Nucleus accumbens (tissue), 56 donors: ENCODE data around the gene CA5A.
A peak's percentile ranks its signal among the peaks of the same experiment; 100 is the strongest.
"Not testable (repeated sequence)": the region's sequence is repeated elsewhere in the genome, so short reads cannot be mapped to it uniquely, and the experiment has no call there.

ENCODE experiments used
- DNase-seq, 56 donors: peaks; one replicate each; lab custom pipeline; 2025; lab: John Stamatoyannopoulos, UW

The CA5A gene

GRCh38 chr16:87926246-87927194 lies 9.8 kb downstream of the CA5A start:
- peak in 11 of 56 donors; percentile 2 to 62 (median 25) for DNase-seq

DNA sequence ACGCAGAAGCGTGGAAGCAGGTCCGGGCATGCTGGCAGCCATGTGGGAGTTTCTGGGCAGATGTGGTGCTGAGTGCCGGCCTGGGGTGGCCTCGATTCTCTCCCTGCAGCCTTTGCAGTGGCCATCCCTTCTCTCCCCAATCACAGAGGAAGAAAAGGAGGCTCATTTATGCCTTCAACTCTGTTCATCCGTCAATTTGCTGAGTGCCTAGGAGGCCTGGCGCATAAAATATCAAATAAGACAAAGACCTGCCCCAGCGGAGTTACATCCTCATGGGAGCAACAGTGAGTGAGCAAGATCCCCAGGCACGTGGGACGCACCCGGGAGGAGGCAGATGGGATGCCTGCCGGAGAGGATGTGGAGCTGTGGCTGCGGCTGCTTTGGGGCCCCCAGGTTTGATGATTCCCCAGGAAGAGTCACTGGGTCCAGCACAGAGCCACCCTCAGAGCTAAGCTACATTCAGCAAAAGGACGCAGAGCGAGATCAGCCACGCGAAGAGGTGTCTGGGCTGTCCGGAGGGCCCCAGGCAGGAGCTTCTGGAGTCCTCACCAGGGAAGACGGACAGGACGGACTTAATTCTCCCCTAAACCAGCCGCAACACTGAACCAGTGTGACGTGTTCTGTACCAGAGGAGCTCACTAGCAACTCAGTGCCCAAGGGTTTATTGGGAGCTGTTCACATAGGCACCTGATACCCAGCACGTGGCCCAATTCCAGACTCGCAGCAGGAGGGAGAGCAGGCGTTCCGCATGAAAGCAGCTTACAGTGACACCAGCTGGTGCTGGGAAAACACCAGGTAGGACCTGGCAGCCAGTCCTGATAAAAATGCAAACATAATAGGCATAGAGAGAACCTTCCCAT lies 11.3 kb downstream of the CA5A start:
- DNase-seq, result peak in 5 of 56 donors; percentile 9 to 25 (median 21)

- no peak for DNase-seq
Measured at GRCh38 chr16:87924041-87924810, 12.1 kb downstream of the CA5A start.

GRCh38 chr16:87922250-87922871 lies 14.0 kb downstream of the CA5A start:
- no peak for DNase-seq

DNA sequence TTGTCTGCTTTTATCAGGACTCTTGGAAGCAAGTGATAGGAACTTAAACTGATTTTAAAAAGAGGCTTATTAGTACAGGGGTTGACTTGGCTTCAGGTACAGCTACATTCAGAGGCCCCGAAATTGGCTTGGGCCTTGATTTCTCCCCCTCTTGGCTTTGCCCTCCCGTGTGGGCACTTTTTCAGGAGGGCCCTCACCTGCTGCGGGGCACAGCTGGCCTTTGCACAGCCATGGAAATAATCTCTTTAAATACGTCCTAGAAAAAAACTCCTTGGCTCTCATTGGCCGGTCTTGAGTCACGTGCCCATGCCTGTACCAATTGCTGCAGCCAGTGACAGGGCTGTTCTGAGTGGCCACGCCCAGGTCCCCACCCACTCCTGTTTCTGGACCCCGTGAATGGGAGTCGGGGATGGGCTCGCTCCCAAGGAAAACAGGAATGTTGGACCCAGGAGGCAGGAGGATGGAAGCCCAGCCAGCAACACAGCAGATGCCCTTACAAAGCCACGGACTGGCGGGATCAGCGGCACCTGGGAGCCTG lies 15.0 kb downstream of the CA5A start:
- DNase-seq, result no peak

DNA sequence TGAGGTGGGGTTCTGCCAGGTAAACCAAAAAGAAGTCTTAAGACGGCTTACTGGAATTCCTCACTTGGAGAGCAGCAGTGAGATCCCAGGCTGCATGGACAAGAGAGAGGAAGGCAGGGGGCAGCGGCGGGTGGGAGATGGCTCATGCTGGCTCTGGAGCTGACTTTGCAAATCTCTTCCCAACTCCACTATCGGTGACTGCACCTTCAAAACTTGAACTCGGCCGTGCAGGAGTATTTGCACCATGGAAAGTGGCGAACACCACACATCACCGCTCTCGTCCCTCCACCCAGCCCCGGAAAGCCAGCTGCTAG lies 16.7 kb downstream of the CA5A start:
- no peak for DNase-seq

DNA sequence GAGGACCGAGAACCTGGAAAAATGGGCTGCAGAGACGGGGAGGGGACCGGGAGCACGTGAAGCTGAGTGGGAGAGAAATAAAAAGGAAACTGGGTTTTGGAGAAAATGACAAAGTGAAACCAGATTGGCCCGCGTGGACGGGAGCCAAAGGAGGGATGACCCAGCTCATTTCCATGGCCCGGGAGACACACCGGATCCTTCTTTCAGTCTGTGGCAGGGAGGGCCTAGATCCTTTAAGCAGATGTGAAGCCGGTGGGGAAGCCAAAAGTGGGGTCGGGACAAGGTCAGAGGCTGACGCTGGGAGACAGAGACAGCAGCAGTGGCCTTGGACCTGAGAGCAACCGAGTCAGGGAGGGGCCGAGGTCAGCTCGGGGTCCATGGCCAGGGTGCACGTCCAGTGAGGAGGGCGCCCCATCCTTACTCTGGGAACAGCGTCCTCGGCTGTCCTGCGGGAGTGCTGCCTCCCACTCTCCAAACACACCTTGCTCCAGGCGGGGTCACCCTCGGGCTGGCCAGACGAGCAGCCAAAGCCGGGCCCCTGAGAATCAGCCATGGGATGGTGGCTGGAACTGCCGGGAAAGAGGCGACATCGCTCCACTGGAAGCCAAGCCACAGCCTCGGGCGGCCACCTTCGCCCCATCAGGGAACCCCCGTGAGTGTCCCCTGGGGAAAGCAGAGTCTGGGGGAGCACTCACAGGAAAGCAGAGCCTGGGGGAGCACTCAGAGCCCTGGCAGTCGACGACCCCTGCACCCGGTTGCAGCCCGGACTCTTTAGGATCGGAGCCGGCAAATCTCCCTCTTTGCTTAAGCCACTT lies 17.3 kb downstream of the CA5A start:
- DNase-seq, result peak in 1 of 56 donors; percentile 6

- peak in 22 of 56 donors; percentile 8 to 57 (median 31) for DNase-seq
Measured at GRCh38 chr16:87918338-87918737, 18.0 kb downstream of the CA5A start.

DNA sequence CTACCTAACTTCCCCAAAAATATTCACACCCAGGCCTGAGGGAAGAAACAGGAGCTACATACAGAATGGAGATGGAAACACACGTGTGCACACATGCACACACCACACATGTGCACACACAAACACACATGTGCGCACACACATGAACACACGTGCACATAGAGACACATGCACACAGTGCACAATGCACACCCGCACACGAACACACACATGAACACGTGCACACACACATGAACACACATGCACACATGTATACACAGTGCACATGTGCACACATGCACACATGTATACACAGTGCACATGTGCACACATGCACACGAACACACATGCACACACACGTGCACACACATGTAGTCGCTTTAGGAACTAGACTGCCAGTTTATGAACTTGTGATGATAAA lies 18.8 kb downstream of the CA5A start:
- DNase-seq, result no peak

GRCh38 chr16:87914812-87915211 lies 21.5 kb downstream of the CA5A start:
- DNase-seq, result no peak

DNA sequence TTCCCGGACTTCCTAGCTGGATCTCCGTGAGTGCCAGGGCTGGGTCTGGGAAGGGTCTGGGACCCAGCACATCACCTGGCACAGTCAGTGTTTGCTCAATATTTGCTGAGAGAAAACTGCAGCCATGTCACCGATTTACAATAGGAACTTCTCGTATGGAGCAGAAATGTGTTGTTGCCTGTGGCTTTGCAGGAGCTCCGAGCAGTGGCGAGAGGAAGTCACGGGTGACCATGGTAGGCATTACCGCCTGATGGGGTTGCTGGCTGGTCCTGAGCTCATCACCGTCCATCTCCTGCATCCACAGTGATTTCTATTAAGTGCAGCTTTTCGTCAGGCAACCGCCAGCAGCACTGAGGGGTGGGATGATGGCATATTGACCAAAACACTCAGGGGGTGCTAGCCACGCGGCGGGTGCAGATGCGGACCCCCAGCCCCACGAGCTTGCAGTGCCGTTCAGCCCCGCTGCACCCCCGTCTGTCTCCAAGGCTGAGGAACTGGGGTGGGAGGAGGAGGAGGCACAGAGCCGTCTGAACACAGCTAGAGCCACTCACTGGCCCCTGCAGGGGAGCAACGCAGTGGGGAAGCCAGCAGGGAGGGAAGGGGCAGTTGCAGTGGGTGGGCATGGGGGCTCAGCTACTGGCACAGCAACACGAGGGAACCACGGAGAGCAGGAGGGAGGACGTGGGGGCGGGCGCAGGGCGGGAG lies 22.2 kb downstream of the CA5A start:
- DNase-seq, result not testable (repeated sequence)

GRCh38 chr16:87912691-87913090 lies 23.6 kb downstream of the CA5A start:
- DNase-seq, result not testable (repeated sequence)

DNA sequence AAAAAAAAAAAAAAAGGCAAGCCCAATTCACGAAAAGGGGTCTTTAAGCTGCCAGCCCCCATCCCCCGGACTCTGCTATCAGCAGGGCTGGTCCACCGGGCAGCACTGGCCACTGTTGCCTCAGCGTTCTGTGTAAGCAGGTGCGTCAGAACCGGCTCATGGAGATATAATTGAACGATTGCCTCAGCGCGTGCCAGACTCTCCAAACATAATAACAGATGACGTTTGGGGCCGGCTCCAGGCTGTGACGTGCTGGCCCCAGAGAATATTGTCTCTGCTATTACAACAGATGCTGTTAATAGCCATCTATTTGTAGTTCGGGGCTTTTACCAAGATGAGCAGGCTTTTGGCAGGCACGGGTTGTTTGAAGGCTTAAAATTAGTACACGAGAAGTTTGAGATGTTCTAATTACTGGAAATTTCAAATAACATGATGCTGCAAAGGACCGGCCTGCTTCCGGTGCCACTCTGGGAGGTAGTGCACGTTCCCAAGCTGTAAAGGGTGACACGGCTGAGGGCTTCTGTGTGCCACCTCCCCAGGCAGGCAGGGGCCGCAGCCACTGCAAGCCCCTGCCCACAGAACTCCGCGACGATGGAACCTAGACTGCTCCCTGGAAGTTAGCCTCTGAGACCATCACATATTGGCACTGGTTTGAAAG lies 25.1 kb downstream of the CA5A start:
- DNase-seq, result not testable (repeated sequence)

GRCh38 chr16:87909203-87909935 lies 27.0 kb downstream of the CA5A start:
- DNase-seq, result peak in 44 of 56 donors; percentile 4 to 78 (median 40)

DNA sequence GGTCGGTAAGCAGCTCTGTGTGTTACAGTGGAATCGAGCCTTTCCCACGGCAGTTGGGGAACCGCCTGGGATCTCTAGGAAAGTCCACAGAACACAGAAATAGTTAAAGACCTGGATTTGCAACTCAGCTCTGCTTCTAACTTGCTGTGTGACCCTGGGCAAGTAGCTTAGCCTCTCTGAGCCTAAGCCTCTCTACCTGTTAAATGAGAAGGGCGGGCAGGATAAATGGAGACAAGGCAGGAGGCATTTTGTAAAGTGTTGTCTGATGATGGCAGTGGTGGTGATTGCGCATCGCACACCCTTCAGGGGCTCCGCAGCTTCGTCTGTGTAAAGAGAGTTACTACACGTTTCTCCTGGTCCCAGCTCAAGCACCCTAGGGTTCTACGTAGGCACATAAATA lies 28.2 kb downstream of the CA5A start:
- DNase-seq, result not testable (repeated sequence)

- not testable (repeated sequence) for DNase-seq
Measured at GRCh38 chr16:87905521-87905920, 30.8 kb downstream of the CA5A start.

GRCh38 chr16:87904963-87905362 lies 31.4 kb downstream of the CA5A start:
- DNase-seq, result not testable (repeated sequence)
